ENCODE results near the gene FNIP2. TPM values are rescaled to one million over a fixed set of nuclear protein-coding genes. Genes with fewer than 3 reads are reported as not detected.
A peak's percentile ranks its signal among the peaks of the same experiment; 100 is the strongest.

The FNIP2 gene
- polyA plus RNA-seq, 1 of the 3 experiments (the other 2 are of a cell fraction), result 0.97 TPM

GRCh38 chr4:158786121-158786601 lies 17.3 kb downstream of the FNIP2 start:
- Histone ChIP-seq H3K27ac (ENCODE audit: low read depth in 2 of 2, low read length in 1 of 2) (peak overlapping the region; percentile 11 to 22; a peak in 2 of 4 replicates), H3K4me3 (ENCODE audit: low read depth in 2 of 2, low read length in 1 of 2) (no peak overlapping the region), H3K9me3 (no peaks in the 10 kb centered on the region), H4K20me1 (ENCODE audit: insufficient read depth) (no peaks in the 10 kb centered on the region), H3K9me2 (no peaks in the 10 kb centered on the region), H3K4me1 (ENCODE audit: control insufficient read depth in 1 of 2, insufficient read depth in 2 of 2, low read depth in 1 of 2, low read length in 1 of 2) (peaks cover 21 to 30% of the 10 kb centered on the region in 2 experiments), H3K27me3 (ENCODE audit: insufficient read depth) (no peaks in the 10 kb centered on the region), H3K9ac (no peak overlapping the region), H3K4me2 (peak overlapping the region; percentile 39; the same call in 1 of the 2 replicates), H3K79me2 (ENCODE audit: insufficient read depth) (peaks cover 87% of the 10 kb centered on the region), H2AFZ (ENCODE audit: low read depth) (no peak overlapping the region), H3K36me3 (replicated peaks in 1 of 2; ENCODE audit: control insufficient read depth in 1 of 2, insufficient read depth in 2 of 2, low read length in 1 of 2) (no peaks in the 10 kb centered on the region), H3F3A (replicated peaks; ENCODE audit: insufficient read depth) (peaks cover 15% of the 10 kb centered on the region)
- 17% methylated on average over 4 of the region's 4 CpGs for WGBS (ENCODE audit: low lambda C conversion rate)
- ChIA-PET CTCF (interaction anchor here (1.2 to 1.4 kb wide), 2 partner anchors 10 to 17 kb away, joined by 3 read pairs; no protein-coding TSS in a partner anchor), POLR2A (no interaction called here)
- no peak for TF ChIP-seq MXI1 (IDR thresholded peaks at IDR 0.05; ENCODE audit: low read depth, low read length)
- no peak for TF ChIP-seq SIN3A (IDR thresholded peaks at IDR 0.05; ENCODE audit: borderline replicate concordance, low read depth, low read length)
- TF ChIP-seq TAF1 (IDR thresholded peaks at IDR 0.05; ENCODE audit: borderline replicate concordance, low read depth, low read length), result no peak
- TF ChIP-seq POLR2AphosphoS5 (IDR thresholded peaks at IDR 0.05; ENCODE audit: low read depth, low read length), result no peak
- no peak for TF ChIP-seq MAX (IDR thresholded peaks at IDR 0.05; ENCODE audit: low read depth)
- no peak for TF ChIP-seq SMC3 (IDR thresholded peaks at IDR 0.05; ENCODE audit: low read depth, low read length)
- peak; percentile 41; the same call in 1 of the 2 replicates for TF ChIP-seq NFIC (IDR thresholded peaks at IDR 0.05; ENCODE audit: borderline replicate concordance)
- no peak for TF ChIP-seq ZBTB33 (IDR thresholded peaks at IDR 0.05; ENCODE audit: borderline replicate concordance, low read depth)
- no peak for DNase-seq

GRCh38 chr4:158786955-158787354 lies 18.1 kb downstream of the FNIP2 start:
- TF ChIP-seq MEF2A (IDR thresholded peaks at IDR 0.05; ENCODE audit: borderline replicate concordance, low read depth), result no peak
- TF ChIP-seq TCF12 (IDR thresholded peaks at IDR 0.05), result no peak
- TF ChIP-seq CHD2 (IDR thresholded peaks at IDR 0.05; ENCODE audit: low read length, partially characterized antibody), result no peak
- CTCF ChIA-PET, result interaction anchor here (1.0 to 1.4 kb wide), 3 partner anchors 9 to 56 kb away, joined by 3 to 4 read pairs (median 3); no protein-coding TSS in a partner anchor
- H3K9me3 ChIP-seq, result no peaks in the 10 kb centered on the region
- H3K9me2 ChIP-seq, result no peaks in the 10 kb centered on the region
- H3K79me2 ChIP-seq (ENCODE audit: insufficient read depth), result peaks cover 79% of the 10 kb centered on the region
- no peak for DNase-seq
- H3K9ac ChIP-seq, result no peak overlapping the region
- no peak overlapping the region for H3K4me2 ChIP-seq
- H3K4me3 ChIP-seq (ENCODE audit: low read depth in 2 of 2, low read length in 1 of 2), result no peak overlapping the region
- POLR2A ChIA-PET, result no interaction called here
- peaks cover 12% of the 10 kb centered on the region for H3F3A ChIP-seq (replicated peaks; ENCODE audit: insufficient read depth)
- peaks cover 19 to 30% of the 10 kb centered on the region in 2 experiments for H3K4me1 ChIP-seq (ENCODE audit: control insufficient read depth in 1 of 2, insufficient read depth in 2 of 2, low read depth in 1 of 2, low read length in 1 of 2)
- H3K36me3 ChIP-seq (replicated peaks in 1 of 2; ENCODE audit: control insufficient read depth in 1 of 2, insufficient read depth in 2 of 2, low read length in 1 of 2), result no peaks in the 10 kb centered on the region
- no peak overlapping the region for H2AFZ ChIP-seq (ENCODE audit: low read depth)
- no peaks in the 10 kb centered on the region for H3K27me3 ChIP-seq (ENCODE audit: insufficient read depth)
- no peaks in the 10 kb centered on the region for H4K20me1 ChIP-seq (ENCODE audit: insufficient read depth)
- 0 out of 4 replicates have a peak overlapping the region, but pooled peaks of 1 of the 2 experiments have one; percentile 11 for H3K27ac ChIP-seq (ENCODE audit: low read depth in 2 of 2, low read length in 1 of 2)

Data from SK-N-SH (cell line).